ENCODE data around the gene CCDC142.
A peak's percentile ranks its signal among the peaks of the same experiment; 100 is the strongest.

Gene CCDC142

GRCh38 chr2:74482801-74483674 lies at the start of gene CCDC142, which contains the start of gene TTC31:
TSS of gene CCDC142 (minus strand) at chr2:74482998. CDS start at chr2:74482837, 161 bp downstream.
TSS of gene TTC31 (plus strand) at chr2:74483081. CDS start at chr2:74483096, 15 bp downstream.
- DNase-seq, result peak; percentile 93

GRCh38 chr2:74532222-74532621 lies 49.4 kb upstream of the CCDC142 start:
- DNase-seq, result no peak

DNA sequence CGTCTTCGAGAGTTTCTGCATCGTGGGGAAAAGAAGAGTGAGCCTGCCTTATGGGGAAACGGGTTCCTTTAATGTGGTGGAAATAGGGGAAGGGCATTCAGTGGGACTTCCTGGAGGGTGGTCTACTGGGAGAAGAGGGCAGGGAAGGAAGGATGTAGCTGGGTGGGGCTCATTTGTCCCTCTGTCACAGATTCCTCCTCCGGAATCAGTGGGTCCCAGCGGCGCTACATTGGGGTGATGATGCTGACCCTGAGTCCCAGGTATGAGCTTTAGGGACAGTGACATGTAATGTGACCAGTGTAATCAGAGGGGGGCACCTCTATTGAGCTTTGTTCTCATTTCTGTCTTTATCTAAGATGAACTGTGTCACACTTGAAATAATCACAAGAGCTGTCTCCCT lies 48.9 kb upstream of the CCDC142 start:
- DNase-seq, result no peak

DNA sequence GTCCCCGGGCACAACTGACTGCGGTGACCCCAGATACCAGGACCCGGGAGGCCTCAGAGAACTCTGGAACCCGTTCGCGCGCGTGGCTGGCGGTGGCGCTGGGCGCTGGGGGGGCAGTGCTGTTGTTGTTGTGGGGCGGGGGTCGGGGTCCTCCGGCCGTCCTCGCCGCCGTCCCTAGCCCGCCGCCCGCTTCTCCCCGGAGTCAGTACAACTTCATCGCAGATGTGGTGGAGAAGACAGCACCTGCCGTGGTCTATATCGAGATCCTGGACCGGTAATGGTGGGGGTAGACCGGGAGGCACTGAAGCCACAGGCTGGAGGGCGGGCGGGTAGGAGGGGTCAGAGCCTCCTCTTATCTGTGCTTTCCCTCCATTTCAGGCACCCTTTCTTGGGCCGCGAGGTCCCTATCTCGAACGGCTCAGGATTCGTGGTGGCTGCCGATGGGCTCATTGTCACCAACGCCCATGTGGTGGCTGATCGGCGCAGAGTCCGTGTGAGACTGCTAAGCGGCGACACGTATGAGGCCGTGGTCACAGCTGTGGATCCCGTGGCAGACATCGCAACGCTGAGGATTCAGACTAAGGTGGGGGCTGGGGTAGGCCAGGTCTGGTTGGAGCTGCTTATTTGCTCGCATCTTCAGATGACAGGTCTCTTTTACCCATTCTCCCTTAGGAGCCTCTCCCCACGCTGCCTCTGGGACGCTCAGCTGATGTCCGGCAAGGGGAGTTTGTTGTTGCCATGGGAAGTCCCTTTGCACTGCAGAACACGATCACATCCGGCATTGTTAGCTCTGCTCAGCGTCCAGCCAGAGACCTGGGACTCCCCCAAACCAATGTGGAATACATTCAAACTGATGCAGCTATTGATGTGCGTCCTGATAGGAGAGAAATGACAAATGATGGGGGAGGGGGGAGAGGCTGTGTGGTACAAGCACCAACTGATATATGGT lies 47.7 kb upstream of the CCDC142 start:
- DNase-seq, result no peak

DNA sequence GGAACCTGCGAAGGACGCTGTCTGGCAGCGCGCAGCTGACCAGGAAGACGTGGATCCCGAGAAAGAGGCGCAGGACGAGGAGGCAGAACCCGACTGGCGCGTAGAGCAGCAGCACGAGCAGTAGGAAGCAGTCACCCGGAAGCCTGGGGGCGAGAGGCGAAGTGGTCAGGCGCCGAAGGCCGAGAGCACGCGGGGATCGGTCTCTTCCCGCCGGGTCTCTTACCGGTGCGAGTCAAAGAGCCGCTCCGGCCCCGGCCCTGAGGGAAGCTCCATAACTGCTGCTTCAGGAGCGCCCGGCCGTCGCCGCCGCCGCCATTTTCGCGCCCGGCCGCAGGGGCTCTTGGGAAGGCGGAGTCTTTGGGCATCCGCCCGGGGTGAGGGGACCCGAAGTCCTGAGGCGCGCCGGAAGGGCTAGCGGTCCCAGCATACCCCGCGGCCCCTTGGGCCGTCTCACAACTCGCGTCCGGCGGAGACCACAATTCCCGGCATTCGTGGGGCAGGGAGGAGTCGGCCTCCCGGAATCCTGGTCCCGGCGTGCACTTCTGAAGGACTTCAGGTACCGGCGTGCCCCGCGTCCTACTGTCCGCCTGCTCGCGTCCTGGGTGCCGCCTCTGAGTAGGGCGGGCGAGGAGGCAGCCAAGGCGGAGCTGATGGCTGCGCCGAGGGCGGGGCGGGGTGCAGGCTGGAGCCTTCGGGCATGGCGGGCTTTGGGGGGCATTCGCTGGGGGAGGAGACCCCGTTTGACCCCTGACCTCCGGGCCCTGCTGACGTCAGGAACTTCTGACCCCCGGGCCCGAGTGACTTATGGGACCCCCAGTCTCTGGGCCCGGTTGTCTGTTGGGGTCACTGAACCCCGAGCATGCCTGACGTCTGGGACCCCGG lies 46.8 kb upstream of the CCDC142 start, which contains the start of the genes AUP1 and HTRA2:
Gene AUP1, minus strand, starts transcription at position 350 of the 882 bp plus-strand sequence. Its CDS starts 77 bp downstream, at position 273.
Gene HTRA2, plus strand, starts transcription at position 577 of the 882 bp plus-strand sequence. Its CDS starts 74 bp downstream, at position 651.
- peak; percentile 98 for DNase-seq

GRCh38 chr2:74528600-74529356 lies 46.0 kb upstream of the CCDC142 start:
- no peak for DNase-seq

- no peak for DNase-seq
Measured at GRCh38 chr2:74527741-74528140, 44.9 kb upstream of the CCDC142 start.

DNA sequence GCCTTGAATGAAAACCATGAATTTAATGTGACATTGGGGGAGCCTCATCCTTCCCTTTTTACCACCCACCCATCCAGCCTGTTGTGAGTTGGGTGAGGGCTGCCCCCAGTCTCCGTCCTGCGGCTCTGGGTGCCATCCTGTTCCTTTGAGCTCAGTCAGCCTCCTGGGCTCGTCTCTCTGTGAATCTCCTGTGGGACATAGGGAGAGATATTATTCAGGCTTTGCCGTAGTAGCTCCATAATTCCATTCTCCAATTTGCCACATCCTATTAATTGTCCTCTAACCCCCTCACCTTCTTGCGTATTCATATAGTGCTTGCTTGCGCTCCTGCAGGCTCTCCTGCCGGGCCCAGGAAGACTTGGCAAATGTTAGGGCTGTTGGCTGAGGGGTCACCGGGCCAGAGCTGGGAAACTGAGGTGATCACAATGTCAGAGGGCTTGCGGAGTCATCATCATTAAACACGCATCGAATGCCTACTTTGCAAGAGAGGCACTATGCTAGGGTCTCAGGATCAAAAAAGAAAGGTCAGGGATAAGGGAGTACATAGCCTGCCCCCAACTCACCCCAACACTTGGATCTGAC lies 43.9 kb upstream of the CCDC142 start:
- DNase-seq, result no peak

DNA sequence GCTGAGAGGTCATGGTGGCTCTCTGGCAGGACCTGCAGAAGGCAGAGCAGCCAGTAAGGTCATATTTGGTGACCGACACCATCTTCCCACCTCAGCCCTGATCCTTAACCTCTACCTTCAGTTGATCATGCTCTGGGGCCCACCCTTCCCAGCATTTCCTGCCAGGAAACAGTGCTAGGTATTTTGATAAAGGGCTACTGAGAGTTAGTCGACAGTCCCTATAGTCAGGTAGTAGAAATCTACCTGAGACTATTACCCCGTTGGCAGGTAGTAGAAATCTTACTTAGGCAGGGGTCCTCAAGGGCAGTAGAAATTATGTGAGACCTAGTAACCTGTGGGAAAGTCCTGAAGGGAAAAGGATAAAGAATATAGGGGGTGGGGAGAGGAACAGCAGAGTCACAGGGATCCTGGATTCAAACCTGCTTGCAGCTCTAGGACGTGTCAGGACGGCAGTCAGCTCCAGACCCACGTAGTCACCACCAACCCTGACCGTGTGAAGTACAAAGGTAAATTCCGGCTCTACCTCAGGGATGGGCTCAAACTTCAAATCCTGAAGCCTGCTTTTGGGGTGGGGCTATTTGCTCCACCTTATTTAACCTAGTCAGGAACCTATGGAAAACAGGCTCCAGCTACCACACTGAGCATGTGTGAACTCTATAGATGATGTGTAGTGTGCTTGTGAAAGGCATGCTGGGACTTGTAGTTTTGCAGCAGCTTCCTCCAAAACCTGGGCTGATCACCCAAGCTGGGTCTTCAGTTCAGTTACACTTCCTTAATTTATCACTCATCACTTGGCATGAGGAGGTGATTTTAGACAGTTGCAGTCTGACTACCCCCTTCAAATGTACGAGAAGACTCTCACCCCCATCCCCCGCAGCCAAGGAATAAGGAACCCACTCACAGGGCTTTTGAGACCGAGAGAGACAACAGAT lies 43.2 kb upstream of the CCDC142 start, which contains the start of gene DQX1:
Gene DQX1, minus strand, starts transcription at position 515 of the 932 bp plus-strand sequence. Its CDS starts 502 bp downstream, at position 13.
- DNase-seq, result no peak

GRCh38 chr2:74524955-74525716 lies 42.3 kb upstream of the CCDC142 start:
- DNase-seq, result no peak

DNA sequence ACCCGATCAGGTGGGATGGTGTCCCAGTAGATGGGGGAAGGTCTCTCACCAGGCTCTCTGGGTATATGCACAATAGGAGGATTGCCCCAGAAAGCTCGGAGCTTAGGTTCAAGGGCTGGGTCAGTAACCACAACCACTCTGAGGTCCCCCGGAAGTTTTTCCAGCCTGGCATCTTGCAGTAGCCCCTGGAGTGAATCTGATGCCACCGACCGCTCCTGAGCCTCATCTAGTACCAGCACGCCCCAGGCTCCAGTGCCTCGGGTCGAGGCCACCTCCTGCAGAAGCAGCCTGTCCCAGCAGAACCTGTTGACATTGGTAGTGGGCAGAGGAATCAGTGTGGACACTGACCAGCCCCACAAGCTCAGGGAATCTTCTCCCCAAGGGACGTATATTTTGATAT lies 41.2 kb upstream of the CCDC142 start:
- no peak for DNase-seq

- no peak for DNase-seq
Measured at GRCh38 chr2:74522516-74522915, 39.7 kb upstream of the CCDC142 start.

GRCh38 chr2:74516650-74517049 lies 33.9 kb upstream of the CCDC142 start:
- no peak for DNase-seq

DNA sequence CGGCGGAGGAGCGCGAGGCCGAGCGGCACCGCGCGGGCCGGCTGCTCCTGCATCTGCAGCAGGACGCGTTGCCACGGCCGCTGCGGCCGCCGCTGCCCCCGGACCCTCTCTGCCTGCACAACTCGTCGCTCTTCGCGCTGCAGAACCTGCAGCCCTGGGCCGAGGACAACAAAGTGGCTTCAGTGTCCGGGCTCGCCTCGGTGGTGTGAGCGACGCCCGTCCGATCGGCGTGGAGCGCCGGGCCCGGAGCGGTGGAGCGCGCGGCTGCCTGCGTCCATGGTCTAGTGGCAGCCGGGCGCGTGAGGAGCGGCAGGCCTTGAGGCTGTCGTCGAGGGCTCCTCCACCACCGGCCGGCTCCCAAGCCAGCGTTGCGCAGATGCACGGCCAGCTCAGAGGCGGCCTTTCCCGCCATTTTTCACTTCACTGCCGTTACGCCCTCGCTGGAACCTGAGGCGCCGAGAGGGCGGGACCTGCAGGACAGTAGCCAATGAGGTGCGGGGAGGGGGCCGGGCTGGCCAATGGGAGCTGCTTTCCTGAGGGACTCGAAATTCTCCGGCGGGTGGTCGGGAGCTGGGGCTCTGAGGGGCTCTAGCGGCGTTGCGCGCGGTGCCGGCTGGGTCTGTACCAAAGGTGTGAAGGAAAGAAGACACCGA lies 33.3 kb upstream of the CCDC142 start:
- DNase-seq, result peak; percentile 50

DNA sequence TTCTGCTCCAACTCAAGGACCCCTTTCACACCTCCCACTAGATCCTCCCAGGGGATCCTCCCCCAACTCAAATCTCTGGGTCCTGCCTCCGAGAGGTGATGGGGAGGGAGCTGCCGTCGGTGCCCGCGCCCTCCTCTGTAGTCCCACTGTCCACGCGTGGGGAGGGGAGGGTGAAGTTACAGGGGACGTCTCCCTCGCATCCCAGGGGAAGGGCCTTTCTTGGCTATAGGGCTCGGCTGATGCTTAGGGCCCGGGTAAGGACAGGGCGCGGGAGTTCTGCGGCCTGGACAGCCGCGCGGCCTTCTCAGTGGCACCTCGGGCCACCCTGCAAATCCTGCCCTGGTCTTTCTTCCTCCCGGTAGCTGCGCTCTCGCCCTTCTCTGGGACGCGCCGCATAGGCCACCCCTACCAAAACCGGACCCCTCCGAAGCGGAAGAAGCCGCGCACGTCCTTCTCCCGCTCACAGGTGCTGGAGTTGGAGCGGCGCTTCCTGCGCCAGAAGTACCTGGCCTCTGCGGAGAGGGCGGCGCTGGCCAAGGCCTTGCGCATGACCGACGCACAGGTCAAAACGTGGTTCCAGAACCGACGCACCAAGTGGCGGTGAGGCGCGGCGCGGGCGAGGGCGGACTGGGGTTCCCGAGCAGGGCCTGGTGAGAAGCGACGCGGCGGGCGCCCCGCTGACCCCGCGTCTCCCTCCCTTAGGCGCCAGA lies 32.6 kb upstream of the CCDC142 start:
- no peak for DNase-seq

DNA sequence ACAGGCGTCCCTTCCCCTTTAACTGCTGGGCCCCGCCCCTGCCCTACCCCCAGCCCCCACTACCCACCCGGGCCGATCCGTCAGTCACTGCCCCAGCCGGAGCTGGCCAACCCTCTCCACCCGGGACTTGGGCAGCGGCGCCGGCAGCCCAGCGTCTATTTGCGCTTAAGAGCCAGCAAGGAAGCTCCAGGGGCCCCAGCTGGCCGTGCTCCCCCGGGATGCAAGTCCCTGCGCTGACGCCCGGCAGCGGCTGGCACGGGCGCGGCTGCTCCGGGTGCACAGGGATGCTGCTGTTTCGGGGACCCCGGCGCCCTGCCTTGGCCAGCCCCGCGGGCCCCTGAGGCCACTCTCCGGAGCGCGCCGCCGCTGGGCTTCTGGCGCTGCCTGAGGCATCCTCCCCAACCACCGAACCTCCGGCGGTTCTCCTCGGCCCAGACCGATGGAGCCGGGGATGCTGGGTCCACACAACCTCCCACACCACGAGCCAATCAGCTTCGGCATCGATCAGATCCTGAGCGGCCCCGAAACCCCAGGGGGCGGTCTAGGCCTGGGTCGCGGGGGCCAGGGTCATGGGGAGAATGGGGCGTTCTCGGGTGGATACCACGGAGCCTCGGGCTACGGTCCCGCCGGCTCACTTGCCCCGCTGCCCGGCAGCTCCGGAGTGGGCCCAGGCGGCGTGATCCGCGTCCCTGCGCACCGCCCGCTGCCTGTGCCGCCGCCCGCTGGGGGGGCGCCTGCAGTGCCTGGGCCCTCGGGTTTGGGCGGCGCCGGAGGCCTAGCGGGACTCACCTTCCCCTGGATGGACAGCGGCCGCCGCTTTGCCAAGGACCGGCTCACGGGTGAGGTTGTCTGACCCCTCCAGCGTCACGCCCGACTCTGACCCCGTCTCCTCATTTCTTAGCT lies 31.8 kb upstream of the CCDC142 start, which contains the start of gene TLX2:
Gene TLX2, plus strand, starts transcription at position 83 of the 903 bp plus-strand sequence. Its CDS starts 357 bp downstream, at position 440.
- DNase-seq, result no peak

Measured in NCI-H510A (cell line).